Smooth muscle cell (in vitro differentiated cells): ENCODE results near the gene PARP15. TPM values are rescaled to one million over a fixed set of nuclear protein-coding genes. Genes with fewer than 3 reads are reported as not detected.

Experiments used
- DNase-seq: peaks from one replicate; lab custom pipeline; 2025; ENCODE audit not compliant: unreplicated experiment; lab: John Stamatoyannopoulos, UW
- H2AFZ ChIP-seq: fragments of 200-600 bp; sonication (generic); 2 replicates; pipeline ENCODE4 v1.6.0; 2016; ENCODE audit warnings: antibody characterized with exemption, low read depth, mild to moderate bottlenecking
- H3F3A ChIP-seq: fragments of 200-600 bp; sonication (generic); 2 replicates; pipeline ENCODE4 v1.6.0; 2017; ENCODE audit warnings: antibody characterized with exemption, low read depth
- H3K27ac ChIP-seq: fragments of 200-600 bp; sonication (generic); 2 replicates; pipeline ENCODE4 v1.5.1; 2016; ENCODE audit warnings: low read depth, mild to moderate bottlenecking
- H3K27me3 ChIP-seq: fragments of 200-600 bp; sonication (generic); 2 replicates; pipeline ENCODE4 v1.6.1; 2016; ENCODE audit warnings: low read depth, mild to moderate bottlenecking
- H3K36me3 ChIP-seq: fragments of 200-600 bp; sonication (generic); 2 replicates; pipeline ENCODE4 v1.5.1; 2016; ENCODE audit warnings: low read depth
- H3K4me1 ChIP-seq: fragments of 200-600 bp; sonication (generic); 2 replicates; pipeline ENCODE4 v1.5.1; 2016; ENCODE audit warnings: low read depth
- H3K4me2 ChIP-seq: fragments of 200-600 bp; sonication (generic); 2 replicates; pipeline ENCODE4 v1.6.0; 2016; ENCODE audit warnings: mild to moderate bottlenecking
- H3K4me3 ChIP-seq: fragments of 200-600 bp; sonication (generic); 2 replicates; pipeline ENCODE4 v1.5.1; 2016; ENCODE audit warnings: mild to moderate bottlenecking
- H3K79me2 ChIP-seq: fragments of 200-600 bp; sonication (generic); 2 replicates; pipeline ENCODE4 v1.6.0; 2016; ENCODE audit warnings: low read depth, mild to moderate bottlenecking
- H3K9ac ChIP-seq: fragments of 200-600 bp; sonication (generic); 2 replicates; pipeline ENCODE4 v1.6.0; 2016; ENCODE audit warnings: low read depth
- H3K9me3 ChIP-seq: fragments of 200-600 bp; sonication (generic); replicated peaks from 2 replicates; pipeline ENCODE4 v1.5.1; 2016; ENCODE audit warnings: low read depth
- H4K20me1 ChIP-seq: fragments of 200-600 bp; sonication (generic); 2 replicates; pipeline ENCODE4 v1.6.0; 2016; ENCODE audit warnings: low read depth
- CTCF ChIP-seq: fragments of 200-600 bp; sonication (generic); IDR thresholded peaks from 2 replicates; pipeline ENCODE4 v1.5.1; 2017; ENCODE audit warnings: borderline replicate concordance, mild to moderate bottlenecking, antibody characterized with exemption; ENCODE audit not compliant: insufficient read depth, poor library complexity, severe bottlenecking
- WGBS: methylation state at CpG from one replicate; pipeline ENCODE4 v1.1.7; 2016; ENCODE audit warnings: low lambda C conversion rate; 5-methylcytosine and 5-hydroxymethylcytosine counted together
- polyA plus RNA-seq: library from polyadenylated mRNA; unstranded; fragments of >200 nt; fragmentation: Nextera tagmentation; extraction: Ambion mirVana; gene quantifications from 2 replicates; pipeline ENCODE4 v1.2.1, GENCODE V29; 2016
- total RNA-seq: library from RNA; depleted of rRNA; stranded (reverse); fragments of >200 nt; gene quantifications from 2 replicates; pipeline ENCODE4 v1.2.3, GENCODE V29; 2014

PARP15 gene
- total and polyA plus RNA-seq, 2 experiments from 2014 or later, result 0.40 TPM; not detected in 1

DNA sequence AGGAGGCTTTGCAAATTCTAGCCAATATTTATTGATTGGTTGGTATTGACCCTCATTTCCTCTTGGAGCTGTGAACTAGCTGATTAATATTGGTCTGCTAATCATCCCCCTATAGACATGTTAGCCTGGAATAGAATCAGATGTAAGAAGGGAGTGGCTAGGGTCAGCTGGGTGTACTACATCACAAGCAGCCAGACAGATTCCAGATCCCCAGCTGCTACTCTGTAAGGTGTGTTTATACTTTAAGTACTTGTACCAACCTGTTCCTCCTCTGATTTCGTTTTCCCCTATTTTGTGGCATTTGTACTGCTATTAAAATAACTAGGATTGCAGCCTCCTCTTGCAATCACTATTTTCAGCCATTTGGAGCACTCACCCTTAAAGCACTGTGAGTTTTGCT, 49.9 kb downstream of the PARP15 start:
- Histone ChIP-seq H3K9ac (no peak overlapping the region), H3K79me2 (no peaks in the 10 kb centered on the region), H2AFZ (no peak overlapping the region), H3K4me2 (no peak overlapping the region), H3K27me3 (no peaks in the 10 kb centered on the region), H3K4me3 (no peak overlapping the region), H3K4me1 (no peaks in the 10 kb centered on the region), H4K20me1 (no peaks in the 10 kb centered on the region), H3K27ac (no peak overlapping the region), H3F3A (no peaks in the 10 kb centered on the region), H3K36me3 (no peaks in the 10 kb centered on the region), H3K9me3 (no peaks in the 10 kb centered on the region)
- DNase-seq, result no peak
- TF ChIP-seq CTCF, result no peak
- WGBS, result 28% methylated on average over 1 of the region's 1 CpG

DNA sequence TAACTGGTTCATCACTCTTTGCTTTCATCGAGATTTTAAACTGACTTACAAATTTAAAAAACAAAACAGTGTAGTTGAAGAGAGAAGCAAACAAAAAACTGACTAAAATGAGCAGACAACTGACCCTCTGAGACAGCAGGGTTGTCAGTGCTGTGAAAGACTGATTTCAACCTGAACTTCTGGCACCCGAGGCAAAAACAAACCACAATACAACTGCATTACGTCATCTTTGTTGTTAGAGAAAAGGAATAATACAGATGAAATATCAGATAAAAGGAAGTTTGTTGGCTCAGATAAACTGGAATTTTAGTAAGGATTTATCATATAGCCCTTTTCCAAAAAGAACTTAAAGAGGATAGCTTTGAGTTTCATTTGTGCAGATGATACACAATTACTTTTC, 51.1 kb downstream of the PARP15 start:
- H3K4me3 ChIP-seq, result no peak overlapping the region
- H3K27me3 ChIP-seq, result no peaks in the 10 kb centered on the region
- H3K9ac ChIP-seq, result no peak overlapping the region
- H3K9me3 ChIP-seq, result no peaks in the 10 kb centered on the region
- whole genome bisulfite sequencing, result 77% methylated on average over 3 of the region's 3 CpGs
- no peaks in the 10 kb centered on the region for H3F3A ChIP-seq
- H4K20me1 ChIP-seq, result no peaks in the 10 kb centered on the region
- no peak for DNase-seq
- H2AFZ ChIP-seq, result no peak overlapping the region
- H3K36me3 ChIP-seq, result no peaks in the 10 kb centered on the region
- TF ChIP-seq CTCF, result no peak
- H3K4me2 ChIP-seq, result no peak overlapping the region
- no peaks in the 10 kb centered on the region for H3K79me2 ChIP-seq
- H3K27ac ChIP-seq, result peak overlapping the region; percentile 11
- H3K4me1 ChIP-seq, result no peaks in the 10 kb centered on the region

- WGBS, result 88% methylated on average over 1 of the region's 1 CpG
- TF ChIP-seq CTCF, result no peak
Measured at GRCh38 chr3:122629763-122630162, 52.3 kb downstream of the PARP15 start.

GRCh38 chr3:122635789-122636188, 58.3 kb downstream of the PARP15 start:
- H3K4me2 ChIP-seq, result peak overlapping the region; percentile 4
- peak overlapping the region; percentile 14 for H3K27ac ChIP-seq
- no peaks in the 10 kb centered on the region for H3K27me3 ChIP-seq
- no peaks in the 10 kb centered on the region for H4K20me1 ChIP-seq
- WGBS, result 13% methylated on average over 5 of the region's 5 CpGs
- TF ChIP-seq CTCF, result no peak
- no peaks in the 10 kb centered on the region for H3K36me3 ChIP-seq
- no peaks in the 10 kb centered on the region for H3K4me1 ChIP-seq
- H3K4me3 ChIP-seq, result no peak overlapping the region
- H3K9me3 ChIP-seq, result no peaks in the 10 kb centered on the region
- DNase-seq, result no peak
- no peaks in the 10 kb centered on the region for H3F3A ChIP-seq
- H2AFZ ChIP-seq, result no peak overlapping the region
- no peak overlapping the region for H3K9ac ChIP-seq
- no peaks in the 10 kb centered on the region for H3K79me2 ChIP-seq

More at GRCh38 chr3:122629763-122630162, 52.3 kb downstream of the PARP15 start:
- no peak overlapping the region for H3K4me2 ChIP-seq
- H3K36me3 ChIP-seq, result no peaks in the 10 kb centered on the region
- H3K27ac ChIP-seq, result no peak overlapping the region
- no peaks in the 10 kb centered on the region for H3K9me3 ChIP-seq
- DNase-seq, result no peak
- H3K4me1 ChIP-seq, result no peaks in the 10 kb centered on the region
- H3K4me3 ChIP-seq, result no peak overlapping the region
- no peak overlapping the region for H2AFZ ChIP-seq
- H3F3A ChIP-seq, result no peaks in the 10 kb centered on the region
- no peak overlapping the region for H3K9ac ChIP-seq
- H3K79me2 ChIP-seq, result no peaks in the 10 kb centered on the region
- no peaks in the 10 kb centered on the region for H3K27me3 ChIP-seq
- no peaks in the 10 kb centered on the region for H4K20me1 ChIP-seq
